HepG2 (cell line): ENCODE measurements around the gene ACTN3. TPM values are rescaled to one million over a fixed set of nuclear protein-coding genes. Genes with fewer than 3 reads are reported as not detected.

Experiments
- ARNT2 ChIP-seq: sonication (generic); formaldehyde crosslinking; IDR thresholded peaks from 2 replicates; pipeline ENCODE4 v1.8.0; 2022; ENCODE audit warnings: mild to moderate bottlenecking, low read depth, missing genetic modification reagents, moderate library complexity
- ATM ChIP-seq: fragments of 450-650 bp; IDR thresholded peaks from 2 replicates; pipeline ENCODE4 v1.7.1; 2017; ENCODE audit warnings: mild to moderate bottlenecking, borderline replicate concordance
- CHCHD3 ChIP-seq: sonication (generic); formaldehyde crosslinking; IDR thresholded peaks from 2 replicates; pipeline ENCODE4 v1.8.0; 2022; ENCODE audit warnings: mild to moderate bottlenecking, missing genetic modification reagents, moderate library complexity
- DNMT1 ChIP-seq: sonication (generic); formaldehyde crosslinking; IDR thresholded peaks from 2 replicates; pipeline ENCODE4 v1.5.1; 2020; ENCODE audit warnings: mild to moderate bottlenecking, missing genetic modification reagents
- GPN1 ChIP-seq: sonication (generic); formaldehyde crosslinking; IDR thresholded peaks from 2 replicates; pipeline ENCODE4 v1.5.1; 2020; ENCODE audit warnings: missing genetic modification reagents, borderline replicate concordance
- HDAC2 ChIP-seq: sonication (generic); formaldehyde crosslinking; IDR thresholded peaks from 2 replicates; pipeline ENCODE4 v1.4.0; 2020; ENCODE audit warnings: missing genetic modification reagents
- HNRNPK ChIP-seq: fragments of 200-400 bp; formaldehyde crosslinking; IDR thresholded peaks from 2 replicates; pipeline ENCODE4 v1.6.1; 2018; ENCODE audit warnings: low read length, low read depth, moderate library complexity, mild to moderate bottlenecking; ENCODE audit not compliant: poor library complexity, severe bottlenecking
- IRF2 ChIP-seq: IDR thresholded peaks from 2 replicates; pipeline ENCODE4 v1.6.1; 2018; ENCODE audit warnings: missing genetic modification reagents, missing compliant biosample characterization
- ONECUT2 ChIP-seq: sonication (generic); formaldehyde crosslinking; IDR thresholded peaks from 2 replicates; pipeline ENCODE4 v1.4.0; 2020; ENCODE audit warnings: missing genetic modification reagents
- POLR2A ChIP-seq, 2 experiments: IDR thresholded peaks; 2 replicates each; pipeline ENCODE4 v1.6.1; 2011; ENCODE audit warnings: low read depth in 2 of 2, low read length in 2 of 2, mild to moderate bottlenecking in 1 of 2, moderate library complexity in 1 of 2; ENCODE audit not compliant: insufficient read depth in 1 of 2
- TBX3 ChIP-seq: fragments of 450-650 bp; IDR thresholded peaks from 2 replicates; pipeline ENCODE4 v1.6.1; 2017; ENCODE audit warnings: antibody characterized with exemption, mild to moderate bottlenecking, inconsistent platforms, borderline replicate concordance
- YEATS2 ChIP-seq: sonication (generic); formaldehyde crosslinking; IDR thresholded peaks from 2 replicates; pipeline ENCODE4 v1.4.0; 2020; ENCODE audit warnings: missing genetic modification reagents, borderline replicate concordance
- ZNF17 ChIP-seq: sonication (generic); formaldehyde crosslinking; IDR thresholded peaks from 2 replicates; pipeline ENCODE4 v1.5.0; 2020; ENCODE audit warnings: mild to moderate bottlenecking, missing genetic modification reagents
- ZNF30 ChIP-seq: sonication (generic); formaldehyde crosslinking; IDR thresholded peaks from 2 replicates; pipeline ENCODE4 v1.5.0; 2020; ENCODE audit warnings: mild to moderate bottlenecking, missing genetic modification reagents
- ZNF850 ChIP-seq: sonication (generic); formaldehyde crosslinking; conservative IDR thresholded peaks from 2 replicates; pipeline ENCODE4 v1.9.0; 2021; ENCODE audit warnings: mild to moderate bottlenecking, missing genetic modification reagents
- polyA plus RNA-seq, 8 experiments: library from polyadenylated mRNA; depleted of rRNA in 3 of 8; stranded (reverse) in 7 of 8; unstranded in 1 of 8; fragments of >200 nt; fragmentation: Illumina TruSeq in 4 of 8; extraction: Trizol in 4 of 8; gene quantifications; 2 replicates each; pipeline versions ENCODE4 v1.2.1 to v1.2.3, GENCODE V29; 2011 to 2016; ENCODE audit warnings: low read depth in 4 of 8, missing spikeins in 1 of 8, mixed read lengths in 1 of 8; ENCODE audit not compliant: insufficient read depth in 1 of 8
- total RNA-seq, 5 experiments: library from RNA; depleted of rRNA; stranded (reverse); fragments of >200 nt; fragmentation: Illumina TruSeq; extraction: Trizol; gene quantifications; 2 replicates each; pipeline ENCODE4 v1.2.3, GENCODE V29; 2016; ENCODE audit warnings: low read depth in 1 of 5
- TF ChIP-seq, protein P1 (sequence below): sonication (generic); formaldehyde crosslinking; IDR thresholded peaks from 2 replicates; pipeline ENCODE4 v1.9.0; 2021; ENCODE audit warnings: missing genetic modification reagents, borderline replicate concordance
- TF ChIP-seq, protein P2 (sequence below): sonication (generic); formaldehyde crosslinking; conservative IDR thresholded peaks from 2 replicates; pipeline ENCODE4 v1.4.0; 2020; ENCODE audit warnings: missing genetic modification reagents
- TF ChIP-seq, protein P3 (sequence below): sonication (generic); formaldehyde crosslinking; IDR thresholded peaks from 2 replicates; pipeline ENCODE4 v1.9.0; 2021; ENCODE audit warnings: missing genetic modification reagents, borderline replicate concordance
- TF ChIP-seq, protein P4 (sequence below): sonication (generic); formaldehyde crosslinking; IDR thresholded peaks from 2 replicates; pipeline ENCODE4 v1.5.0; 2020; ENCODE audit warnings: mild to moderate bottlenecking, missing genetic modification reagents, borderline replicate concordance
- TF ChIP-seq, protein P5 (sequence below): sonication (generic); formaldehyde crosslinking; IDR thresholded peaks from 2 replicates; pipeline ENCODE4 v1.8.0; 2022; ENCODE audit warnings: mild to moderate bottlenecking, missing genetic modification reagents; ENCODE audit not compliant: insufficient replicate concordance

Gene ACTN3
- total and polyA plus RNA-seq, 2 of the 13 experiments (the other 11 are each of a cell fraction or from before 2014, with no cell fraction given): 0.04 to 0.09 TPM

DNA sequence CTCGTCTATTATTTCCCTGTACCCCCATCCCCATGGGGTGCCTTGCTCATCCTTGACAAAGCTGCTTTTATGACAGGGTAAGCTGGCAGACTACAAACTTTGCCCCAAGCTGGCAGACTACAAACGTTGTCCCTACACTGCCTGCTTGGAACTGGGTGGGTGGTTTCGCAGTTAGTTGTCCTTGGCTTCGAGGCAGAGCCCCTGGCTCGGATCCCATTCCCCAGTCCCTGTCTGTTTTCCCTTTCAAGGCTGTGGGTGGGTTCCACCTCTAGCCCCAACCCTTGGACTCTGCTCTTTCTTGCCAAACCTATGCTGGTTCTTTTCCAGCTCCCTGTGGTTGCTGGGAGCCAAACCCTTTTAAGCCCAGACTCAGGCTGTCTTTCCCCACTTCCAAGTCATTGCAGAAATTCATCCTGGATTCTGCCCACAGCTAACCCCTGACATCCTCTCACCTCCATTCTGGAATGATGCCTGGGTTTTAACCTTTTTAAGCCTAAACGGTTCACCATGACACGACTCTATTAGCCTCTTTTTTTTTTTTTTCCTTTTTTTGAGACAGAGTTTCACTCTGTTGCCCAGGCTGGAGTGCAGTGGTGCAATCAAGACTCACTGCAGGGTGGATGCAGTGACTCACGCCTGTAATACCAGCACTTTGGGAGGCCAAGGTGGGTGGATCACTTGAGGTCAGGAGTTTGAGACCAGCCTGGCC, 60.6 kb downstream of the ACTN3 start (continued):
- TF ChIP-seq, protein P1, sequence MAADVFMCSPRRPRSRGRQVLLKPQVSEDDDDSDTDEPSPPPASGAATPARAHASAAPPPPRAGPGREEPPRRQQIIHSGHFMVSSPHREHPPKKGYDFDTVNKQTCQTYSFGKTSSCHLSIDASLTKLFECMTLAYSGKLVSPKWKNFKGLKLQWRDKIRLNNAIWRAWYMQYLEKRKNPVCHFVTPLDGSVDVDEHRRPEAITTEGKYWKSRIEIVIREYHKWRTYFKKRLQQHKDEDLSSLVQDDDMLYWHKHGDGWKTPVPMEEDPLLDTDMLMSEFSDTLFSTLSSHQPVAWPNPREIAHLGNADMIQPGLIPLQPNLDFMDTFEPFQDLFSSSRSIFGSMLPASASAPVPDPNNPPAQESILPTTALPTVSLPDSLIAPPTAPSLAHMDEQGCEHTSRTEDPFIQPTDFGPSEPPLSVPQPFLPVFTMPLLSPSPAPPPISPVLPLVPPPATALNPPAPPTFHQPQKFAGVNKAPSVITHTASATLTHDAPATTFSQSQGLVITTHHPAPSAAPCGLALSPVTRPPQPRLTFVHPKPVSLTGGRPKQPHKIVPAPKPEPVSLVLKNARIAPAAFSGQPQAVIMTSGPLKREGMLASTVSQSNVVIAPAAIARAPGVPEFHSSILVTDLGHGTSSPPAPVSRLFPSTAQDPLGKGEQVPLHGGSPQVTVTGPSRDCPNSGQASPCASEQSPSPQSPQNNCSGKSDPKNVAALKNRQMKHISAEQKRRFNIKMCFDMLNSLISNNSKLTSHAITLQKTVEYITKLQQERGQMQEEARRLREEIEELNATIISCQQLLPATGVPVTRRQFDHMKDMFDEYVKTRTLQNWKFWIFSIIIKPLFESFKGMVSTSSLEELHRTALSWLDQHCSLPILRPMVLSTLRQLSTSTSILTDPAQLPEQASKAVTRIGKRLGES (CRISPR knock-in tag): no peak
- TF ChIP-seq CHCHD3 (CRISPR knock-in tag) (no peak), POLR2A (IDR thresholded peaks at IDR 0.05; ENCODE audit: insufficient read depth in 1 of 2, low read depth in 2 of 2, low read length in 2 of 2) (no peak), IRF2 (CRISPR knock-in tag) (no peak), HDAC2 (peak; percentile 34; the same call in 1 of the 2 replicates), ZNF850 (CRISPR knock-in tag) (no peak), DNMT1 (CRISPR knock-in tag) (no peak), ONECUT2 (CRISPR knock-in tag) (no peak), TBX3 (no peak), ATM (no peak), ZNF30 (CRISPR knock-in tag) (no peak), GPN1 (no peak), ARNT2 (CRISPR knock-in tag) (no peak), HNRNPK (no peak), ZNF17 (no peak), YEATS2 (CRISPR knock-in tag) (0 out of 2 replicates have a peak, but pooled peaks have one; percentile 22)
- TF ChIP-seq, protein P2, sequence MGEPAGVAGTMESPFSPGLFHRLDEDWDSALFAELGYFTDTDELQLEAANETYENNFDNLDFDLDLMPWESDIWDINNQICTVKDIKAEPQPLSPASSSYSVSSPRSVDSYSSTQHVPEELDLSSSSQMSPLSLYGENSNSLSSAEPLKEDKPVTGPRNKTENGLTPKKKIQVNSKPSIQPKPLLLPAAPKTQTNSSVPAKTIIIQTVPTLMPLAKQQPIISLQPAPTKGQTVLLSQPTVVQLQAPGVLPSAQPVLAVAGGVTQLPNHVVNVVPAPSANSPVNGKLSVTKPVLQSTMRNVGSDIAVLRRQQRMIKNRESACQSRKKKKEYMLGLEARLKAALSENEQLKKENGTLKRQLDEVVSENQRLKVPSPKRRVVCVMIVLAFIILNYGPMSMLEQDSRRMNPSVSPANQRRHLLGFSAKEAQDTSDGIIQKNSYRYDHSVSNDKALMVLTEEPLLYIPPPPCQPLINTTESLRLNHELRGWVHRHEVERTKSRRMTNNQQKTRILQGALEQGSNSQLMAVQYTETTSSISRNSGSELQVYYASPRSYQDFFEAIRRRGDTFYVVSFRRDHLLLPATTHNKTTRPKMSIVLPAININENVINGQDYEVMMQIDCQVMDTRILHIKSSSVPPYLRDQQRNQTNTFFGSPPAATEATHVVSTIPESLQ (CRISPR knock-in tag): no peak
- TF ChIP-seq, protein P3, sequence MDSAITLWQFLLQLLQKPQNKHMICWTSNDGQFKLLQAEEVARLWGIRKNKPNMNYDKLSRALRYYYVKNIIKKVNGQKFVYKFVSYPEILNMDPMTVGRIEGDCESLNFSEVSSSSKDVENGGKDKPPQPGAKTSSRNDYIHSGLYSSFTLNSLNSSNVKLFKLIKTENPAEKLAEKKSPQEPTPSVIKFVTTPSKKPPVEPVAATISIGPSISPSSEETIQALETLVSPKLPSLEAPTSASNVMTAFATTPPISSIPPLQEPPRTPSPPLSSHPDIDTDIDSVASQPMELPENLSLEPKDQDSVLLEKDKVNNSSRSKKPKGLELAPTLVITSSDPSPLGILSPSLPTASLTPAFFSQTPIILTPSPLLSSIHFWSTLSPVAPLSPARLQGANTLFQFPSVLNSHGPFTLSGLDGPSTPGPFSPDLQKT: no peak
- TF ChIP-seq, protein P4, sequence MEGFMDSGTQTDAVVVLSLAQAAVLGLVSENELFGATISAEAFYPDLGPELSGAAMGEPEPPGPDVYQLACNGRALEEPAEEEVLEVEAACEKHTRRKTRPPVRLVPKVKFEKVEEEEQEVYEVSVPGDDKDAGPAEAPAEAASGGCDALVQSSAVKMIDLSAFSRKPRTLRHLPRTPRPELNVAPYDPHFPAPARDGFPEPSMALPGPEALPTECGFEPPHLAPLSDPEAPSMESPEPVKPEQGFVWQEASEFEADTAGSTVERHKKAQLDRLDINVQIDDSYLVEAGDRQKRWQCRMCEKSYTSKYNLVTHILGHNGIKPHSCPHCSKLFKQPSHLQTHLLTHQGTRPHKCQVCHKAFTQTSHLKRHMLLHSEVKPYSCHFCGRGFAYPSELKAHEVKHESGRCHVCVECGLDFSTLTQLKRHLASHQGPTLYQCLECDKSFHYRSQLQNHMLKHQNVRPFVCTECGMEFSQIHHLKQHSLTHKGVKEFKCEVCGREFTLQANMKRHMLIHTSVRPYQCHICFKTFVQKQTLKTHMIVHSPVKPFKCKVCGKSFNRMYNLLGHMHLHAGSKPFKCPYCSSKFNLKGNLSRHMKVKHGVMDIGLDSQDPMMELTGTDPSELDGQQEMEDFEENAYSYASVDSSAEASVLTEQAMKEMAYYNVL (CRISPR knock-in tag): no peak
- TF ChIP-seq, protein P5, sequence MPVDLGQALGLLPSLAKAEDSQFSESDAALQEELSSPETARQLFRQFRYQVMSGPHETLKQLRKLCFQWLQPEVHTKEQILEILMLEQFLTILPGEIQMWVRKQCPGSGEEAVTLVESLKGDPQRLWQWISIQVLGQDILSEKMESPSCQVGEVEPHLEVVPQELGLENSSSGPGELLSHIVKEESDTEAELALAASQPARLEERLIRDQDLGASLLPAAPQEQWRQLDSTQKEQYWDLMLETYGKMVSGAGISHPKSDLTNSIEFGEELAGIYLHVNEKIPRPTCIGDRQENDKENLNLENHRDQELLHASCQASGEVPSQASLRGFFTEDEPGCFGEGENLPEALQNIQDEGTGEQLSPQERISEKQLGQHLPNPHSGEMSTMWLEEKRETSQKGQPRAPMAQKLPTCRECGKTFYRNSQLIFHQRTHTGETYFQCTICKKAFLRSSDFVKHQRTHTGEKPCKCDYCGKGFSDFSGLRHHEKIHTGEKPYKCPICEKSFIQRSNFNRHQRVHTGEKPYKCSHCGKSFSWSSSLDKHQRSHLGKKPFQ: no peak
